HG03571 (cell line): ENCODE measurements around the gene DOCK1.
"Not testable (repeated sequence)": the region's sequence is repeated elsewhere in the genome, so short reads cannot be mapped to it uniquely, and the experiment has no call there.

Source experiments
- ATAC-seq: cut with Tn5 transposase; IDR thresholded peaks from one replicate; pipeline ENCODE4 v1.9.1; 2021; ENCODE audit not compliant: unreplicated experiment

Gene DOCK1

GRCh38 chr10:127298381-127298780, 393.2 kb downstream of the DOCK1 start:
- ATAC-seq: no peak

- ATAC-seq: not testable (repeated sequence)
Observed at GRCh38 chr10:127299192-127299591, 394.0 kb downstream of the DOCK1 start.

GRCh38 chr10:127299956-127300689, 394.9 kb downstream of the DOCK1 start:
- no peak for ATAC-seq

- no peak for ATAC-seq
Observed at GRCh38 chr10:127300868-127301321, 395.7 kb downstream of the DOCK1 start.

GRCh38 chr10:127302343-127302742, 397.1 kb downstream of the DOCK1 start:
- ATAC-seq: no peak

- ATAC-seq: no peak
Observed at GRCh38 chr10:127303105-127303504, 397.9 kb downstream of the DOCK1 start.

GRCh38 chr10:127303746-127304145, 398.5 kb downstream of the DOCK1 start:
- no peak for ATAC-seq

GRCh38 chr10:127306479-127306878, 401.3 kb downstream of the DOCK1 start:
- no peak for ATAC-seq

- ATAC-seq: no peak
Observed at GRCh38 chr10:127307338-127307737, 402.1 kb downstream of the DOCK1 start.

GRCh38 chr10:127308031-127308430, 402.8 kb downstream of the DOCK1 start:
- no peak for ATAC-seq

- not testable (repeated sequence) for ATAC-seq
Observed at GRCh38 chr10:127309619-127310018, 404.4 kb downstream of the DOCK1 start.

GRCh38 chr10:127310430-127310829, 405.2 kb downstream of the DOCK1 start:
- no peak for ATAC-seq

- no peak for ATAC-seq
Observed at GRCh38 chr10:127310923-127311322, 405.7 kb downstream of the DOCK1 start.

GRCh38 chr10:127313996-127314700, 408.9 kb downstream of the DOCK1 start:
- ATAC-seq: no peak

GRCh38 chr10:127314797-127315196, 409.6 kb downstream of the DOCK1 start:
- no peak for ATAC-seq

GRCh38 chr10:127315888-127316287, 410.7 kb downstream of the DOCK1 start:
- no peak for ATAC-seq

GRCh38 chr10:127318396-127318795, 413.2 kb downstream of the DOCK1 start:
- ATAC-seq: no peak

- no peak for ATAC-seq
Observed at GRCh38 chr10:127319271-127319670, 414.0 kb downstream of the DOCK1 start.

- ATAC-seq: no peak
Observed at GRCh38 chr10:127319691-127320090, 414.5 kb downstream of the DOCK1 start.

- no peak for ATAC-seq
Observed at GRCh38 chr10:127320176-127320575, 414.9 kb downstream of the DOCK1 start.

- no peak for ATAC-seq
Observed at GRCh38 chr10:127322286-127322685, 417.1 kb downstream of the DOCK1 start.

- no peak for ATAC-seq
Observed at GRCh38 chr10:127325506-127325905, 420.3 kb downstream of the DOCK1 start.
